ENCODE data around the gene GPR78.

The GPR78 gene

DNA sequence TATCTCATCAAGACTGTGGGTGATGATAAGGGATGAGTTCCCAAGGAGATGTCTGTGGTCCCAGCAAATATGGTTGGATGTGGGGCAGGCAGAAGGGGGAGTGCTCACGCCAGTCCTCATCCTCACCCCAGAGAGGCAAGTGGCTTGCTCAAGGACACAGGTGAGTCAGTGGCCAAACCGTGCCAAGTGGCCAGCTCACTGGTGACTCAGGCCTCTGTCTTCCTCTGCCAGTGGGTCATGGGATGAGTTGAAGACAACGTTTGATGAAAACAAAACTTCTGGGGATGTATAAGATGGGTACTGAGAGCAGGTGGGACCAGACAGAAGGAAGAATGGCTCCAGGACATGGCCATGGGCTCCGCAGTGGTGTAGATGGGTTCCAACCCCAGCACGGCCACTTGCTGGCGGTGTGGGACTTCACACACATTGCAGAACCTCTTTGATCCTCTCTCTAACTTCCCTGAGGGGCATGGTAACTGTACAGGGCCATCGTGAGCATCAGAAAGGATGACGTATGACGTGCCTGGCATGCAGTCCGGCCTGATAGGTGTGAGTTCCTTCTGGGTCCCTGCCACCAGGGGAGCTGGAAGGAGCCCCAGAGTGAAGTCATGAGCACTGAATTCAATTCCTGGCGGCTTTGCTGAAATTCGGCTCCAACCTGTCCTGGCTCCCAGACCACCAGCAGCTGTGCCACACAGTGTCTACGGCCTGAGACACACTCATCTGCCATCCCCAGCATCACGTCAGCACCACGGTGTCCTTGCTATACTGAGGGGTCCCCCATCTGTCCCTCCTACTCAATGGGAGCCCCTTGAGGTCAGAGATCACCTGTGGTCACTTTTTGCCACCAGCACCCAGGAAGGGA lies 41.3 kb upstream of the GPR78 start:
- no peak for TF ChIP-seq TAF1 (IDR thresholded peaks at IDR 0.05; ENCODE audit: borderline replicate concordance, insufficient read depth, low read length)
- no peak for TF ChIP-seq FOXP2 (optimal IDR thresholded peaks at IDR 0.05; ENCODE audit: borderline replicate concordance, extremely low read depth, extremely low read length, insufficient read depth)
- no peak for TF ChIP-seq SIN3A (IDR thresholded peaks at IDR 0.05; ENCODE audit: borderline replicate concordance, insufficient read depth, low read length)
- TF ChIP-seq, protein P1, sequence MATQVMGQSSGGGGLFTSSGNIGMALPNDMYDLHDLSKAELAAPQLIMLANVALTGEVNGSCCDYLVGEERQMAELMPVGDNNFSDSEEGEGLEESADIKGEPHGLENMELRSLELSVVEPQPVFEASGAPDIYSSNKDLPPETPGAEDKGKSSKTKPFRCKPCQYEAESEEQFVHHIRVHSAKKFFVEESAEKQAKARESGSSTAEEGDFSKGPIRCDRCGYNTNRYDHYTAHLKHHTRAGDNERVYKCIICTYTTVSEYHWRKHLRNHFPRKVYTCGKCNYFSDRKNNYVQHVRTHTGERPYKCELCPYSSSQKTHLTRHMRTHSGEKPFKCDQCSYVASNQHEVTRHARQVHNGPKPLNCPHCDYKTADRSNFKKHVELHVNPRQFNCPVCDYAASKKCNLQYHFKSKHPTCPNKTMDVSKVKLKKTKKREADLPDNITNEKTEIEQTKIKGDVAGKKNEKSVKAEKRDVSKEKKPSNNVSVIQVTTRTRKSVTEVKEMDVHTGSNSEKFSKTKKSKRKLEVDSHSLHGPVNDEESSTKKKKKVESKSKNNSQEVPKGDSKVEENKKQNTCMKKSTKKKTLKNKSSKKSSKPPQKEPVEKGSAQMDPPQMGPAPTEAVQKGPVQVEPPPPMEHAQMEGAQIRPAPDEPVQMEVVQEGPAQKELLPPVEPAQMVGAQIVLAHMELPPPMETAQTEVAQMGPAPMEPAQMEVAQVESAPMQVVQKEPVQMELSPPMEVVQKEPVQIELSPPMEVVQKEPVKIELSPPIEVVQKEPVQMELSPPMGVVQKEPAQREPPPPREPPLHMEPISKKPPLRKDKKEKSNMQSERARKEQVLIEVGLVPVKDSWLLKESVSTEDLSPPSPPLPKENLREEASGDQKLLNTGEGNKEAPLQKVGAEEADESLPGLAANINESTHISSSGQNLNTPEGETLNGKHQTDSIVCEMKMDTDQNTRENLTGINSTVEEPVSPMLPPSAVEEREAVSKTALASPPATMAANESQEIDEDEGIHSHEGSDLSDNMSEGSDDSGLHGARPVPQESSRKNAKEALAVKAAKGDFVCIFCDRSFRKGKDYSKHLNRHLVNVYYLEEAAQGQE (IDR thresholded peaks at IDR 0.05; ENCODE audit: insufficient read depth in 1 of 2, low read depth in 2 of 2, low read length in 2 of 2) = no peak
- no peak for TF ChIP-seq POLR2AphosphoS5 (IDR thresholded peaks at IDR 0.05; ENCODE audit: low read depth, low read length)

DNA sequence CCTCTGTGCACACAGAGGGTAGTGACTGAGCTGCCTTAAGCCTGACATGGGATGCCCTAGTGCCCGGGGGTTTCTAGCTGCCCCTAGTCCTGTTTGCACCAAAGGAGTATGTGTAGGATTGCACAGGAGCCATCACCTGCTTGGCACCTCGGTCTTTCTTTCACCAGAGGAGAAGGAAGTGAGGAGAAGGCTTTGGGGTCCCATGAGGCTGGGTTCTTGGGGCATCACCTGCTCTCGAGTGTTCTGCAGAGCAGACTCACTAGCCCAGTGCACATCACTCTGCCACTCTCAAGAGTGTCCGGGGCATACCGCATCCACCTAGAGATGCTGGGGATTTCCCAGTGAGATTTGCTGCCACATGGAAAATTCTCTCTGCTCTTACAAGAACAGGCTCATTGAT lies 40.5 kb upstream of the GPR78 start:
- TF ChIP-seq POLR2AphosphoS5 (IDR thresholded peaks at IDR 0.05; ENCODE audit: low read depth, low read length) (no peak), SIN3A (IDR thresholded peaks at IDR 0.05; ENCODE audit: borderline replicate concordance, insufficient read depth, low read length) (no peak), FOXP2 (optimal IDR thresholded peaks at IDR 0.05; ENCODE audit: borderline replicate concordance, extremely low read depth, extremely low read length, insufficient read depth) (no peak), TAF1 (IDR thresholded peaks at IDR 0.05; ENCODE audit: borderline replicate concordance, insufficient read depth, low read length) (no peak)
- TF ChIP-seq, protein P1 (IDR thresholded peaks at IDR 0.05; ENCODE audit: insufficient read depth in 1 of 2, low read depth in 2 of 2, low read length in 2 of 2) = no peak

DNA sequence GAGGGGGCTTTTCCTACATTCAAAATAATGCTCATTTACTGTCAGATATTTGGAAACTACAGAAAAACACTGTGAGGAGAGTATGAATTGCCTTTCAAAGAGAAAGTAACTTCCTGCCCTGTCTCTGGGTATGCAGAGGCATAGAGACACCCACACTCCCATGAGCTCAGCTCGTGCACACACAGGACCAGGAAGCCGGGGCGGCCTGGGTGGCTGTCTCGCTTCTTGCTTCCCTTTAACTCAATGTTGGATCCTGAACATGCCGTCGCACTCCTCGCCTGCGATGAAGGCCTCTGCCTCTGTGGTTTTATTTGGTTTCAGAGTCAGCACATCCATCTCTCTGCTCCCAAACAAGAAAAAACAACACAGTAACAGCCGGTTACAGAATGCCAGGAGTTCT lies 40.1 kb upstream of the GPR78 start:
- TF ChIP-seq TAF1 (IDR thresholded peaks at IDR 0.05; ENCODE audit: borderline replicate concordance, insufficient read depth, low read length) (no peak), FOXP2 (optimal IDR thresholded peaks at IDR 0.05; ENCODE audit: borderline replicate concordance, extremely low read depth, extremely low read length, insufficient read depth) (no peak), POLR2AphosphoS5 (IDR thresholded peaks at IDR 0.05; ENCODE audit: low read depth, low read length) (no peak), SIN3A (IDR thresholded peaks at IDR 0.05; ENCODE audit: borderline replicate concordance, insufficient read depth, low read length) (no peak)
- TF ChIP-seq, protein P1 (IDR thresholded peaks at IDR 0.05; ENCODE audit: insufficient read depth in 1 of 2, low read depth in 2 of 2, low read length in 2 of 2) = no peak

DNA sequence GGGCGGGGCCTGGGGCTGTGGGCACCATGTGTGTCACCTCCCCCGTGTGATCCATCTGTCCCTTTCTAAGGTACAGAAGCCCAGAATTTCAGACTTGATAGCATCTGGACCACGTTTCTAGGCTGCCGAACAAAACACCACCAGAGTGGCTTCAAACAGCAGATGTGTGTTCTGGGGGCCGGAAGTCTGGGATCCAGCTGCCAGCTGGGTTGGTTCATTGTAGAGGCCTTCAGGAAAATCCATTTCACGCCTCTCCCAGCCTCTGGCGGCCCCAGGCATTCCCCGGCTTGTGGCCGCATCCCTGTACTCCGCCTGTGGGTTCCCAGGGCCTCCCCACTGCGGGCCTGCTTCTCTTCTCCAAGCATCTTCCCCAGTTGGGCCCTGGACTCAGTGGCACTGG lies 39.6 kb upstream of the GPR78 start:
- no peak for TF ChIP-seq TAF1 (IDR thresholded peaks at IDR 0.05; ENCODE audit: borderline replicate concordance, insufficient read depth, low read length)

DNA sequence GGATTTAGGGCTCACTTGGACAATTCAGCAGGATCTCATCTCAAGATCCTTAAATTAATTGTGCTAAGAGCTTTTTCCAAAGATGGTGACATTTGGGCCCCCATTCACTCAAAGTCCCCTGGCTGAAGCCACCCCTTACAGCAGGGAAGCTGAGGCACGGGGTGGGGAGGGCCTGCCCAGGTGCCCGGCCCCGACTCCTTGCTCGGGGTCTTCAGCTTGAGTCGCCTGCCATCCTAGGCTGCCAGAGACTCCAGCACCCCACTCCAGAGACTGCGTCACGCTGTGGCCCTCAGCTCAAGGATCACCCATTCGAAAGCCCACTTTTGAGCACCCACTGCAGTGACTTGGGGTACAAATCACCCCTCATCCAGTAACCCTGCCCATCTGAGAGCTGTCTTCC lies 39.2 kb upstream of the GPR78 start:
- TF ChIP-seq SIN3A (IDR thresholded peaks at IDR 0.05; ENCODE audit: borderline replicate concordance, insufficient read depth, low read length) (no peak), TAF1 (IDR thresholded peaks at IDR 0.05; ENCODE audit: borderline replicate concordance, insufficient read depth, low read length) (no peak), POLR2AphosphoS5 (IDR thresholded peaks at IDR 0.05; ENCODE audit: low read depth, low read length) (no peak), FOXP2 (optimal IDR thresholded peaks at IDR 0.05; ENCODE audit: borderline replicate concordance, extremely low read depth, extremely low read length, insufficient read depth) (no peak)
- TF ChIP-seq, protein P1 (IDR thresholded peaks at IDR 0.05; ENCODE audit: insufficient read depth in 1 of 2, low read depth in 2 of 2, low read length in 2 of 2) = no peak

Measured in PFSK-1 (cell line).